GM12864 (cell line): ENCODE measurements around the gene PHF14.

ENCODE experiments used
- DNase-seq: peaks from one replicate; pipeline ENCODE4 v3.0.0-alpha.2; 2011; ENCODE audit warnings: low read depth
- H3K4me3 ChIP-seq: 2 replicates; pipeline ENCODE4 v1.5.1; 2011; ENCODE audit warnings: mild to moderate bottlenecking, low read depth, low read length, control low read depth
- TF ChIP-seq, protein P1 (sequence below): IDR thresholded peaks from 2 replicates; pipeline ENCODE4 v1.5.1; 2011; ENCODE audit warnings: low read depth, mild to moderate bottlenecking, moderate library complexity, low read length, control low read depth, inconsistent platforms; ENCODE audit errors: missing control alignments

Gene PHF14

GRCh38 chr7:11161499-11161898, 187.8 kb downstream of the PHF14 start:
- no peak for DNase-seq
- TF ChIP-seq, protein P1, sequence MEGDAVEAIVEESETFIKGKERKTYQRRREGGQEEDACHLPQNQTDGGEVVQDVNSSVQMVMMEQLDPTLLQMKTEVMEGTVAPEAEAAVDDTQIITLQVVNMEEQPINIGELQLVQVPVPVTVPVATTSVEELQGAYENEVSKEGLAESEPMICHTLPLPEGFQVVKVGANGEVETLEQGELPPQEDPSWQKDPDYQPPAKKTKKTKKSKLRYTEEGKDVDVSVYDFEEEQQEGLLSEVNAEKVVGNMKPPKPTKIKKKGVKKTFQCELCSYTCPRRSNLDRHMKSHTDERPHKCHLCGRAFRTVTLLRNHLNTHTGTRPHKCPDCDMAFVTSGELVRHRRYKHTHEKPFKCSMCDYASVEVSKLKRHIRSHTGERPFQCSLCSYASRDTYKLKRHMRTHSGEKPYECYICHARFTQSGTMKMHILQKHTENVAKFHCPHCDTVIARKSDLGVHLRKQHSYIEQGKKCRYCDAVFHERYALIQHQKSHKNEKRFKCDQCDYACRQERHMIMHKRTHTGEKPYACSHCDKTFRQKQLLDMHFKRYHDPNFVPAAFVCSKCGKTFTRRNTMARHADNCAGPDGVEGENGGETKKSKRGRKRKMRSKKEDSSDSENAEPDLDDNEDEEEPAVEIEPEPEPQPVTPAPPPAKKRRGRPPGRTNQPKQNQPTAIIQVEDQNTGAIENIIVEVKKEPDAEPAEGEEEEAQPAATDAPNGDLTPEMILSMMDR: no peak
- no peak overlapping the region for H3K4me3 ChIP-seq

GRCh38 chr7:11163220-11163619, 189.5 kb downstream of the PHF14 start:
- DNase-seq: no peak
- H3K4me3 ChIP-seq: no peak overlapping the region
- TF ChIP-seq, protein P1: no peak

- no peak for DNase-seq
- TF ChIP-seq, protein P1: no peak
- no peak overlapping the region for H3K4me3 ChIP-seq
These were observed 192.4 kb downstream of the PHF14 start for GRCh38 chr7:11166051-11166450.

DNA sequence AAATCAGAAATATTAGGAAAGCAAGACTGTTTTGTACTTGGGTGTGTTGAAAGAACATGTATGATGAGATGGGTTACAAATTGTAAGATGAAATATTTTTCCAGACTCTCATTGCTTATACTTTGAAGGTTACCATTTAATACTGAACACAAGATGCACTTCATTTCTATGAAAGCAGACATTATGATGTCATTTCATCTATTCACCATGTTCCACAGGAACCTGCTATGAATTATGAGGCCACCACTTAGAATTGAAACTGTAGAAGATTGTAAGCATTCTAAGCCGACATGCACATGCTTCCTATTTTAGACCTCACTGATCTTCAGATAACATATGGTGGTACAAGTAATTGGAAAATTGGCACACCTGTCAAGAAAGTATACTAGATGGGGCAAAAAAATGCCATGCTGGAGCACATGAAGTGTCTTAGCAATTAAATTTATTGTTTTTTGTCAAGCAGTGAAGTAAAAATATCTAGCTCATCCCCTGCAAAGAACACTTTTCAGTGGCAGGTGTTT, 195.0 kb downstream of the PHF14 start:
- DNase-seq: no peak
- no peak overlapping the region for H3K4me3 ChIP-seq
- TF ChIP-seq, protein P1: no peak

DNA sequence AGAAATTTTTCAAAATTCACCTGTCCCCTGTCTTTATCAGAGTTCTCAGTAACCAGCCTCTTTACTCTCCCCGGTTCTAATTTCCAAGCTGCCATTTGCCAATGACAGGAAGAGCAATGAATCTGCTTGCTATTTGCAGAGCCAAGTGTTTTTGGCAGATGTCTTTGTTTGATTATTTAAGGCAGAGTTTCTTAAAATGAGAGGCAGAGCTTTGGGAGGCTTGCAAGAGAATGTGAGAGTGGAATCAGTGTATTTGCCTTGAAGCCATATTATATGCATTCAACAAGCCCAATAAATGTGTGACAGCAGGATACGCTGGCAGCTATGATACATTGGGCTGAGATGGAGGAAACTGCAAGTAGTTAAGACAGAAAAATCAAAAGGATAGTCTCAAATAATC, 196.5 kb downstream of the PHF14 start:
- TF ChIP-seq, protein P1: no peak
- no peak overlapping the region for H3K4me3 ChIP-seq
- DNase-seq: no peak

- DNase-seq: no peak
- H3K4me3 ChIP-seq: no peak overlapping the region
These were observed 197.3 kb downstream of the PHF14 start for GRCh38 chr7:11170863-11171568.

More at GRCh38 chr7:11170863-11171568, 197.3 kb downstream of the PHF14 start:
- TF ChIP-seq, protein P1: no peak
